Neural progenitor cell (in vitro differentiated cells): Measurements from ENCODE around the gene GADL1. TPM values are rescaled to one million over a fixed set of nuclear protein-coding genes. Genes with fewer than 3 reads are reported as not detected.

Experiments used
- DNase-seq: peaks from one replicate; pipeline ENCODE4 v3.0.0-alpha.2; 2016; ENCODE audit warnings: low spot score
- H2AFZ ChIP-seq: fragments of 200-600 bp; sonication (generic); replicated peaks from 2 replicates; pipeline ENCODE4 v1.6.1; 2016; ENCODE audit warnings: antibody characterized with exemption
- H3F3A ChIP-seq: fragments of 200-600 bp; sonication (generic); 2 replicates; pipeline ENCODE4 v1.6.1; 2016; ENCODE audit warnings: antibody characterized with exemption, low read depth
- H3K27ac ChIP-seq: fragments of 200-600 bp; sonication (generic); 2 replicates; pipeline ENCODE4 v1.5.1; 2016; ENCODE audit warnings: mild to moderate bottlenecking
- H3K27me3 ChIP-seq: fragments of 200-600 bp; sonication (generic); 2 replicates; pipeline ENCODE4 v1.6.1; 2016; ENCODE audit warnings: mild to moderate bottlenecking, moderate library complexity
- H3K36me3 ChIP-seq: fragments of 200-600 bp; sonication (generic); 2 replicates; pipeline ENCODE4 v1.5.1; 2016
- H3K4me1 ChIP-seq: fragments of 200-600 bp; sonication (generic); 2 replicates; pipeline ENCODE4 v1.6.1; 2016; ENCODE audit warnings: mixed run types
- H3K4me2 ChIP-seq: fragments of 200-600 bp; sonication (generic); 2 replicates; pipeline ENCODE4 v1.6.1; 2016
- H3K4me3 ChIP-seq: fragments of 200-600 bp; sonication (generic); 2 replicates; pipeline ENCODE4 v1.5.1; 2016
- H3K79me2 ChIP-seq: fragments of 200-600 bp; sonication (generic); 2 replicates; pipeline ENCODE4 v1.6.1; 2016; ENCODE audit warnings: low read depth
- H3K9ac ChIP-seq: fragments of 200-600 bp; sonication (generic); 2 replicates; pipeline ENCODE4 v1.6.1; 2016
- H3K9me3 ChIP-seq: fragments of 200-600 bp; sonication (generic); 2 replicates; pipeline ENCODE4 v1.5.1; 2016; ENCODE audit warnings: low read depth
- H4K20me1 ChIP-seq: fragments of 200-600 bp; sonication (generic); 2 replicates; pipeline ENCODE4 v1.6.1; 2016; ENCODE audit warnings: low read depth
- H3K27ac Mint-ChIP-seq: 3 replicates; pipeline ENCODE4 v1.8.0; 2021; ENCODE audit warnings: mixed read lengths
- H3K27me3 Mint-ChIP-seq: 2 replicates; pipeline ENCODE4 v1.8.0; 2022; ENCODE audit warnings: low read depth, mild to moderate bottlenecking, inconsistent platforms, moderate library complexity, mixed read lengths; ENCODE audit not compliant: insufficient read depth
- H3K36me3 Mint-ChIP-seq: 3 replicates; pipeline ENCODE4 v1.8.0; 2021; ENCODE audit warnings: mixed read lengths
- H3K4me1 Mint-ChIP-seq: 3 replicates; pipeline ENCODE4 v1.8.0; 2021; ENCODE audit warnings: mixed read lengths
- H3K4me3 Mint-ChIP-seq: 3 replicates; pipeline ENCODE4 v1.8.0; 2021; ENCODE audit warnings: mild to moderate bottlenecking, moderate library complexity, mixed read lengths
- H3K9me3 Mint-ChIP-seq: 3 replicates; pipeline ENCODE4 v1.8.0; 2020; ENCODE audit warnings: mixed read lengths
- EZH2 ChIP-seq: fragments of 200-600 bp; sonication (generic); IDR thresholded peaks from 2 replicates; pipeline ENCODE4 v1.6.1; 2017; ENCODE audit warnings: antibody characterized with exemption, mild to moderate bottlenecking, moderate library complexity
- EZH2phosphoT487 ChIP-seq: fragments of 200-600 bp; sonication (generic); IDR thresholded peaks from 2 replicates; pipeline ENCODE4 v1.6.1; 2017; ENCODE audit warnings: antibody characterized with exemption
- total RNA-seq: library from RNA; depleted of rRNA; stranded (reverse); fragments of >200 nt; gene quantifications from 2 replicates; pipeline ENCODE4 v1.2.3, GENCODE V29; 2015; ENCODE audit warnings: low replicate concordance
- TF ChIP-seq, protein P1 (sequence below): fragments of 200-600 bp; sonication (generic); IDR thresholded peaks from 2 replicates; pipeline ENCODE4 v1.5.1; 2017; ENCODE audit warnings: antibody characterized with exemption, mild to moderate bottlenecking

GADL1 gene
- total RNA-seq, 1 donor from 2014 or later = not detected

DNA sequence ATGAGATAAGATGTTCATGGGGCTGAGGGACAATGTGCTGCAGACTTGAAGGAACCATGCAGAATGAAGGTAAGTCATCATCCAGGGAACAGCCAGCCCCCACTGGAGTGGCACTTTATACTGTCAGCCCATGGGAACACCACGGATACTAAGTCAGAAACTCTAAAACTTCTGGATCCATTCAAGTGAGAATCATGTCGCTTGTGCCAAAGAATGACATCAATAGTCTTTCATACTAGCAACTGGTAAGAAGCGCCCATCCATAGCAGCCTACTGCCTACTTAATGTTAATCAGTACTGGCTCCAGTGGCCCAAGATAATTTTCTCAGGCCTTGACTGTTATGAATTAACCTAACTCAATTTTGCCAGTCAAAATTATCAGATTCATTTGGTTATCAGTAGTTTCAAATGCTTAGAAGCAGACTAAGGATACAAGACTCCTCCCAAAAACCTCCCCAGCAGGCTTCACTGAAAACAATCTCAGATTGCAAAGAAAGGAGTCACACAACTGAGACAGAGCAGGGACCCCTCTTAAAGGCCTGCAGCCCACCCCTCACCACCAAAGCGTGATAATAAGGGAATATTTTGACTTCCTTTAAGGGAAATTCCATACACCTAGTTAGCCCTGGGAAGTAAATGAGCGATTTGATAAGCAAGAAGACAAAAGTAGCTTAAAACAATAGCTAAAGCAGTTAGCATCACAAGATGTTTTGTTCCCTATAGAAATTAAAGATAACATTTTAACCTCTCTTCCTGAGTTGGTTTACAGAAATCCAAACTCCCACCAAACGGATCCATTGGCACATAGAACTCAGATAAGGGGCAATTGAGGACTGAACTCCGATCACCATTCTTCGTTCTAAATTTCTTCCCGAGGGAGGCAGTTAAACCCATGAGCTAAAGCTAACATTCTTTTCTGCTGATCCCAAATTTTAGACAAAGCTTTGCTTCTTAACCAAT, 189.2 kb downstream of the GADL1 start:
- no peak overlapping the region for H3K27ac ChIP-seq
- Mint-ChIP-seq H3K9me3 (peaks cover 14% of the 10 kb centered on the region), H3K36me3 (peaks cover 5% of the 10 kb centered on the region), H3K4me3 (no peak overlapping the region), H3K27ac (no peak overlapping the region), H3K27me3 (no peaks in the 10 kb centered on the region), H3K4me1 (no peaks in the 10 kb centered on the region)
- no peak overlapping the region for H3K9ac ChIP-seq
- peak overlapping the region; percentile 26 for H2AFZ ChIP-seq
- no peaks in the 10 kb centered on the region for H3F3A ChIP-seq
- H4K20me1 ChIP-seq = no peaks in the 10 kb centered on the region
- TF ChIP-seq, protein P1, sequence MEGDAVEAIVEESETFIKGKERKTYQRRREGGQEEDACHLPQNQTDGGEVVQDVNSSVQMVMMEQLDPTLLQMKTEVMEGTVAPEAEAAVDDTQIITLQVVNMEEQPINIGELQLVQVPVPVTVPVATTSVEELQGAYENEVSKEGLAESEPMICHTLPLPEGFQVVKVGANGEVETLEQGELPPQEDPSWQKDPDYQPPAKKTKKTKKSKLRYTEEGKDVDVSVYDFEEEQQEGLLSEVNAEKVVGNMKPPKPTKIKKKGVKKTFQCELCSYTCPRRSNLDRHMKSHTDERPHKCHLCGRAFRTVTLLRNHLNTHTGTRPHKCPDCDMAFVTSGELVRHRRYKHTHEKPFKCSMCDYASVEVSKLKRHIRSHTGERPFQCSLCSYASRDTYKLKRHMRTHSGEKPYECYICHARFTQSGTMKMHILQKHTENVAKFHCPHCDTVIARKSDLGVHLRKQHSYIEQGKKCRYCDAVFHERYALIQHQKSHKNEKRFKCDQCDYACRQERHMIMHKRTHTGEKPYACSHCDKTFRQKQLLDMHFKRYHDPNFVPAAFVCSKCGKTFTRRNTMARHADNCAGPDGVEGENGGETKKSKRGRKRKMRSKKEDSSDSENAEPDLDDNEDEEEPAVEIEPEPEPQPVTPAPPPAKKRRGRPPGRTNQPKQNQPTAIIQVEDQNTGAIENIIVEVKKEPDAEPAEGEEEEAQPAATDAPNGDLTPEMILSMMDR = no peak
- TF ChIP-seq EZH2phosphoT487 = no peak
- TF ChIP-seq EZH2 = no peak
- H3K79me2 ChIP-seq = no peaks in the 10 kb centered on the region
- no peak overlapping the region for H3K4me3 ChIP-seq
- no peaks in the 10 kb centered on the region for H3K9me3 ChIP-seq
- no peaks in the 10 kb centered on the region for H3K27me3 ChIP-seq
- DNase-seq = no peak
- H3K4me1 ChIP-seq = no peaks in the 10 kb centered on the region
- no peak overlapping the region for H3K4me2 ChIP-seq
- no peaks in the 10 kb centered on the region for H3K36me3 ChIP-seq

DNA sequence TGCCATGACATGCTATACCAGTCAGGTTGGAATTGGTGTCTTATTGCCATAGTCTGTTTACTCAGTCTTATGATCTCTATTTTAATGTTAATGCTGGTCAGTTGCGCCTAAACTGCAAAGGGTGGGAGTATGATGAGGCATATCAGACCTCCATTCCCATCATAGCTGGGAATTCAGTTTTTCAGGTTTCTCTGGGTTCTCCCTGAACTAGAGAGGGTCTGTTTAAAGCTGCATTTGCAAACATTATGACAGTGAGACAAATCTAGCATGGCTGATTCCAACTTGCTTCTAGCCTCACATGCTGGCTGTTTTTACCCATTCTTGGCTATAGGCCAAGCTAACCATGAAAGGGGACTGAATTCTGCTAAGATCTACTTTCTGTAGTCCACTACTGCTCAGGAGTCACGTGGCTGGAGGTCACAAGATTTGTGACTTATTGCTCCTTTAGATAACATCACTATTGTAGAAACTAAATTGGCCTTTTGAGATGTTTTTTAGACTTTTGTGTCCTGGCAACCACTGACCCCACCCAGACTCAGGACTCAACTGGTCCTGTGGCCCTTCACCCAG, 191.5 kb downstream of the GADL1 start:
- Histone ChIP-seq H3F3A (no peaks in the 10 kb centered on the region), H3K4me2 (no peak overlapping the region), H3K4me1 (no peaks in the 10 kb centered on the region), H2AFZ (no peak overlapping the region), H3K4me3 (no peak overlapping the region), H3K27ac (no peak overlapping the region), H4K20me1 (no peaks in the 10 kb centered on the region), H3K27me3 (no peaks in the 10 kb centered on the region), H3K9me3 (no peaks in the 10 kb centered on the region), H3K79me2 (no peaks in the 10 kb centered on the region), H3K9ac (no peak overlapping the region), H3K36me3 (no peaks in the 10 kb centered on the region)
- Mint-ChIP-seq H3K4me3 (no peak overlapping the region), H3K27ac (no peak overlapping the region), H3K9me3 (peaks cover 14% of the 10 kb centered on the region), H3K36me3 (peaks cover 7% of the 10 kb centered on the region), H3K27me3 (no peaks in the 10 kb centered on the region), H3K4me1 (no peaks in the 10 kb centered on the region)
- no peak for TF ChIP-seq EZH2phosphoT487
- DNase-seq = no peak

DNA sequence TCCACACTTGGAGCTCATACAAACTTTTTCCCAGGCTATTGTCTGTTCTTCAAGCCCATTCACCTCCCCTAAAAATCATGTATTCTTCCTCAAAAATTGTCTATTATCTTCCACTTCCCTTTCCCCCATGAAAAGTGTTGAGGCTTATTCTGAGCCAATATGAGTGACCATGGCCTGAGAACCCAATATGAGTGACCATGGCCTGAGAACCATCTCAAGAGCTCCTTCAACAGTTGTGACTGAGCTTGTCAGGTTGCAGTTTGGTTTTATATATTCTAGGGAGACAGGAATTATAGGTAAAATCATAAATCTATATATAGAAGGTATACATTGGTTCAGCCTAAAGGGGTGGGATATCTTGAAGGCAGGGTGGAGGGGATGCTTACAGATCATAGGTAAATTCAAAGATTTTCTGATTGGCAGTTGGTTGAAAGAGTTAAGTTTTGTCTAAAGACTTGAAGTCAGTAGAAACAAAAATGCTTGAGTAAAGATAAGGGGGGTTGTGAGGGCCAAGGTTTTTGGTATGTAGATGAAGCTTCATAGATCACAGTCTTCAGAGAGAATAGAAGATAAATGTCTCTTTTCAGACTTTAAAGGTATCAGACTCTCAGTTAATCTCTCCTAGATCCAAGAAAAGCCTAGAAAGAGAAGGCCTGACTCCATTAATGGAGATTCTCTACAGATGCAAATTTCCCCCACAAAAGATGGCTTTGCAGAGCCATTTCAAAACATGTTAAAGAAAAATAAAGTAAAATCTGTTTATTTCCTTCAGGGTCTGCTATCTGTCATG, 192.2 kb downstream of the GADL1 start:
- Histone ChIP-seq H3F3A (no peaks in the 10 kb centered on the region), H3K4me1 (no peaks in the 10 kb centered on the region), H4K20me1 (no peaks in the 10 kb centered on the region), H3K79me2 (no peaks in the 10 kb centered on the region), H3K9ac (no peak overlapping the region), H3K4me3 (no peak overlapping the region), H2AFZ (no peak overlapping the region), H3K9me3 (no peaks in the 10 kb centered on the region), H3K27ac (no peak overlapping the region), H3K36me3 (no peaks in the 10 kb centered on the region), H3K4me2 (no peak overlapping the region), H3K27me3 (no peaks in the 10 kb centered on the region)
- no peak overlapping the region for H3K4me3 Mint-ChIP-seq
- H3K9me3 Mint-ChIP-seq = peaks cover 14% of the 10 kb centered on the region
- no peak for TF ChIP-seq EZH2phosphoT487
- TF ChIP-seq, protein P1 = no peak
- no peak for TF ChIP-seq EZH2
- no peaks in the 10 kb centered on the region for H3K27me3 Mint-ChIP-seq
- H3K36me3 Mint-ChIP-seq = peaks cover 7% of the 10 kb centered on the region
- no peaks in the 10 kb centered on the region for H3K4me1 Mint-ChIP-seq
- no peak overlapping the region for H3K27ac Mint-ChIP-seq
- no peak for DNase-seq
